NCI-H2171 treated with DMSO at 0.1 percent for 48 hours (cell line): ENCODE data around the gene TMPRSS11B.
"Not testable (repeated sequence)": the region's sequence is repeated elsewhere in the genome, so short reads cannot be mapped to it uniquely, and the experiment has no call there.

ENCODE experiments used
- DNase-seq: peaks from one replicate; lab custom pipeline; 2025; lab: John Stamatoyannopoulos, UW

Gene TMPRSS11B

DNA sequence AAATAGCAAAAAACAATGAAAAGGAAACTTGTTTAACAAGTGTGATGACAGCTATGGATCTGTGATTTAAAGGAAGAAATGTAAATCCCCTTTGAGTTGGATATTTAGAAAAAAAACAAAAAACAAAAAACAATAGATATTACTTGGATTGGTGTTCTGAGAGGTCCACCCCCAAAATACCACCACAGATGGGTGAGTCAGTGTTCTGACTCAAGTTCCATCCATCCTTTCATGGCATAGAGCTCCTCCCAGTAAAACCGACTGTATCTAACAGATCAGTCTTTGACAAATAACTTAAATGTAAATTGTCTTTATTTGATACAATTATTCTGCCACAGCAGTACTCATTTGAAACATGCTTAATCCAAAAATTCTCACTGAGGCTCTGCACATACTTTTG, 27.4 kb downstream of the TMPRSS11B start:
- DNase-seq = no peak

DNA sequence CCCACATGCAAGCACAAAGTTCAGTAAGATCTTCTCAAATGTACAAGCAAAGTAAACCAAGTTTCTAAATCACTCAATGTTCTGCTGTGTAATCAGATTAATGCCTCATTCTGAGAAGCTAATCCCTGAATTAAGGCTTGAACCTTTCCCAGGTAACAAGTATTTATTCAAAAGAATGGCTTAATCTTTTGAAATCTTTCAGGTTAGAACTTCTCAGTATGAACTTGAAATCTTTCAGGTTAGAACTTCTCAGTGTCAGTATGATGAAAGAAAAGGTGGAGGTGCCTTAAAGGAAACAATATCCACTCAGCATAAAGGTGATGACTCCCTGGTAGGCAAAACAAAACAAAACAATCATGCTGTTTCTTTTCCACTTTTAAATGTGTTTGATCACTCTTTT, 29.0 kb downstream of the TMPRSS11B start:
- no peak for DNase-seq

DNA sequence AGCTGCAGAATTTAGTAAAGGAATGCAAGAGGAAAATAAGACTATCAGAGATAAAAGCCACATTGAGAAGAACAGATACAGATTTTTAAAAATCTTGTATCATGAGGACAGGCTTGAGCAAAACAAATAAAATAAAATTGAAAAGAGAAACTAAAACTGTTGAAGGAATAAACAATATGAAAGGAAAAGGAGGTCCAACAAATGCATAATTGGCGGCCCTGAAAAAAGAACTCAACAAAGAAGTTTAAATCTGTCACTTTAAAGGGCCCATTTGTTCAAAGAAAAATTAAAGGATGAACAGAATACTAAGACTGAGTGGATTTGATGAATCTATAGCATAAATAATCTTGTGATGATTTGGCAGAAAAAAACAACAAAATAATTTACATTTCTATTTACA, 36.5 kb downstream of the TMPRSS11B start:
- no peak for DNase-seq

DNA sequence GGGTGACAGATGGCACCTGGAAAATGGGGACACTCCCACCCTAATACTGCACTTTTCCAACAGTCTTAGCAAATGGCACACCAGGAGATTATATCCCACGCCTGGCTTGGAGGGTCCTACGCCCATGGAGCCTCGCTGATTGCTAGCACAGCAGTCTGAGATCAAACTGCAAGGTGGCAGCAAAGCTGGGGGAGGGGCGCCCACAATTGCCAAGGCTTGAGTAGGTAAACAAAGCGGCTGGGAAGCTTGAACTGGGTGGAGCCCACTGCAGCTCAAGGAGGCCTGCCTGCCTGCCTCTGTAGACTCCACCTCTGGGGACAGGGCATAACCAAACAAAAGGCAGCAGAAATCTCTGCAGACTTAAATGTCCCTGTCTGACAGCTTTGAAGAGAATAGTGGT, 51.2 kb downstream of the TMPRSS11B start:
- DNase-seq = not testable (repeated sequence)

DNA sequence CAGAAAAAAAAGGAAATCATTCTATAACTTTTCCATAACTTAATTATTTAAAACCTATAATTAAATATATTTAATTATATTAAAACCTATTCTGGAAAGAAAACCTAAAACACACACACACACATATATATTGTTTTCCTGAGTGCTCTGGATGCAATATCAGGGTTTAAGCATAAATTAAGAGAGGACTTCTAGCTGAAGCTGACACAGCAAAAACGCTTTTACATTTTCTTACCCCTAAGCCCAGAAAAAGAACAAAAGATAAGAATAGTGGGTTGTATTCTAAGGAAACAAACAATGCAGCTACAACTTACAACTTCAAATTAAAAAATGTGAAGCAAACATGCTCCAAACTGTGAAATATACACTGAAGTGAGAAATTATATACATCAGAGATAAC, 52.3 kb downstream of the TMPRSS11B start:
- no peak for DNase-seq

DNA sequence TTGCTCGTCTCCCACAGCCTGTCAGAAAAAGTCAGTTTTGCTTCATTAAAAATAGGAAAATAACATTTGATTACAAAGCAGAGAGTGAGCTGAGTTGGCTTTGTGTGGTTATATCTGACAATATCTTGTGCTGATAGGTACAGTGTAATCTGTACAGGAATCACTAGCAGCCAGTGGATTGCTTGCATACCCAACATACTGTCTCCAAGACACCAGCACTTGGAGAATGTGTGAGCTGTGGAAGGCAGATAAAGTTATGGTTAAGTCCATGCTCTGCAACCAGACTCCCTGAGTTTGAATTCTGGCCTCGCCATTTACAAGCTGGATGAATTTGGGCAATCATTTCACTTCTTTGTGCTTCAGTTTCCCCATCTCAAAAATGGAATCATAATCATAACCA, 58.3 kb downstream of the TMPRSS11B start:
- DNase-seq = no peak

DNA sequence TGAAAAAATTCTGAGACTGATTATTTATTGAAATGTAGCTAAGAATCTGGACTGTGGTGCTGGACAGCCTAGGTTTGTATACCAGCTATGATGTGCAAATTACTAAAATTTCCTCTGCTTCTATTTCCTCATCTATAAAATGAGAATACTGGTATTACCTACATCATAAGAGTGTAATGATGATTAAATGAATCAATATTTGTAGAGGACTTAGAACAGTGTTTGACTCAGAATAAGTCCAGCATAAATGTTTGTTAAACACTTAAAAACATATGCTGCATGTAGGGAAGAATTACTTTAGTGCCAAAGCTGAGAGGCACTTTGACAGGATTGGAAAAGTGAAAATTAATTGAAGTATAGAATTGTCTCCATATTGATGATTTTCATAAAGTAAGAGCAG, 60.6 kb downstream of the TMPRSS11B start:
- DNase-seq = no peak

DNA sequence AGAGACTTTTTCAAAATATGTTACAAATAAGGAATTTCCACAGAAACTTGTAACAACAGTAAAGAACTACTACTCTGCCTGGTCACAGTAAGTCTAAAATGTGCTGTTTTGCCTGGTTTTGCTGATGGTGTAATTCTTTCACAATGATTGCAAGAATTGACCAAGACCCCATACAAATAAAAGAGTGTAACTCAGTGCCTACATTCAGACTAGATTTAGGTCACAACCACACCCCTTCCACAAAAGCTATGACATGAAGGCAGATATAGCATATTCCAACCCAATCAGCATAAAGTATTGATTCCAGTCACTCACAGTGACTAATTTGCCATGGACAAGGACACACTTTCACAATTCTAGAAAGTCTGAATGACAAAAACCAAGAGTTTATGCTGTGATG, 62.1 kb downstream of the TMPRSS11B start:
- DNase-seq = no peak

DNA sequence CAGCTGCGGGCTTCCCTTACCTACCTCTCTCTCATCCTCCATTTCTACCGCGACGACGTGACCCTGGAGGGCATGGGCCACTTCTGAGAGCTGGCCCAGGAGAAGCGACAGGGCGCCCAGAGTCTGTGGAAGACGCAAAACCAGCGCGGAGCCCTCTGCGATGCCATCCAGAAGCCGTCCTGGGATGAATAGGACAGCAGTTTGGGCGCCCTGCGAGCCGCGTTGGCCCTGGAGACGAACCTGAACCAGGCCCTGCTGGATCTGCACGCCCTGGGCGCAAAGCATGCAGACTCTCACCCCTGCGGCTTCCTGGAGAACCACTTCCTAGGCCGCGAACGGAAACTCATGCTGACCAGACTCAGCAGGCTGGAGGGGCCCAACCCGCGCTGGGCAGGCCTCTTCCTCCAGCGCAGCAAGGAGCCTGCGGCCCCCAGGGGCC, 63.1 kb downstream of the TMPRSS11B start:
- no peak for DNase-seq

DNA sequence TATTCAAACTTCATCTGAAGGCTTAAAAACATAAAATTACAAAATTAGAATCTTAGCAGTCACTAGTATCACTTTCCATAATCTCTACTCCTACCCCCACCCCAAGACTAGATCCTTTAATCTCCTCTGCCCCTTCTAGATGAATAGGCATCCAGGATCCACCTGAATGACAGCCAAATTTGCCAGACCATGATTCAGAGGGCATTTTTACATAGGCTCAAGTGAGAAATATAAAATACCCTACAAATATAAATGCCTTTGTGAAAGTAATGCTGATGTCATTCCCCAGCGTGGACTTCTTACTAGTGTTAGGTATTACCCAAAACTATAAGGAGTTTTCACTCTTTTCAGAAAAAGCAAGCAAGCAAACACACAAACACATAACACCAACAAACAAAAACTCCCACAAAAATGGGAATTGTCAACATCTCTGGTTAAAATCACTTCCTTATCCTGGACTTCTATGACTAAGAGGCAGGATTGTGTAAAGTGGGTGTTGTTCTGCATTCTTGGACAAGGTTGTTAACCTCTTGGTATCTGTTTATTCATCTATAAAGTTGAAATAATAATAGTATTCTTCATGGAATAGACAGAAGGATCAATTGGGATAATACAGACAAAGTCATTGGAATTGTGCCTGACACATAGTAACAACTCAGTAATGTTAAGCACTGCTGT, 64.5 kb downstream of the TMPRSS11B start:
- no peak for DNase-seq

DNA sequence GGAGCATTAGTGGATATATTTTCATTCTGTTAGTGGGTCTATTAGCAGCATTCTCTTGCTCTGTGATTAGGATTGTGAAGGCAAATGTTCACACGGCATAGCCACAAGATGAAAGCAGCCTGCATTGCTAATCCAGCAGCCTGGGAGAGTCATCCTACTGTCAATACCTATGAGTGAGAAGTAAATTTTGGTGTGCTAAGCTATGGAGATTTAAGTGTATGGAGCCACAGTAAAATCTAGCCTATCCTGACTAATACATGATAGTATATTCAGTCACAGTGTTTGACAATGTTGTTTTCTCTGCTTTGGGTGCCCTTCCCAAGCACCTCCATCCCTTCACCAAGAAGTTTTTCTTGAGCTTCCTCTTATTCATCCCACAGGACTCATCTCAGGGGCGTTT, 68.6 kb downstream of the TMPRSS11B start:
- no peak for DNase-seq
